MM.1S (cell line): ENCODE data around the gene ADARB1.

Experiments used
- EZH2 ChIP-seq: fragments of 300-600 bp; sonication (generic); optimal IDR thresholded peaks from 2 replicates; pipeline ENCODE3; 2017; ENCODE audit warnings: low read depth, mild to moderate bottlenecking, antibody characterized with exemption, low read length, mixed read lengths
- EZH2phosphoT487 ChIP-seq: fragments of 300-600 bp; sonication (generic); IDR thresholded peaks from 2 replicates; pipeline ENCODE4 v1.6.1; 2018; ENCODE audit warnings: antibody characterized with exemption, low read length
- TF ChIP-seq, protein P1 (sequence below): fragments of 300-600 bp; sonication (generic); IDR thresholded peaks from 2 replicates; pipeline ENCODE4 v1.5.1; 2016; ENCODE audit warnings: antibody characterized with exemption, low read length, mixed read lengths

GRCh38 chr21:45042664-45043161 lies 31.7 kb upstream of the ADARB1 start:
- TF ChIP-seq, protein P1, sequence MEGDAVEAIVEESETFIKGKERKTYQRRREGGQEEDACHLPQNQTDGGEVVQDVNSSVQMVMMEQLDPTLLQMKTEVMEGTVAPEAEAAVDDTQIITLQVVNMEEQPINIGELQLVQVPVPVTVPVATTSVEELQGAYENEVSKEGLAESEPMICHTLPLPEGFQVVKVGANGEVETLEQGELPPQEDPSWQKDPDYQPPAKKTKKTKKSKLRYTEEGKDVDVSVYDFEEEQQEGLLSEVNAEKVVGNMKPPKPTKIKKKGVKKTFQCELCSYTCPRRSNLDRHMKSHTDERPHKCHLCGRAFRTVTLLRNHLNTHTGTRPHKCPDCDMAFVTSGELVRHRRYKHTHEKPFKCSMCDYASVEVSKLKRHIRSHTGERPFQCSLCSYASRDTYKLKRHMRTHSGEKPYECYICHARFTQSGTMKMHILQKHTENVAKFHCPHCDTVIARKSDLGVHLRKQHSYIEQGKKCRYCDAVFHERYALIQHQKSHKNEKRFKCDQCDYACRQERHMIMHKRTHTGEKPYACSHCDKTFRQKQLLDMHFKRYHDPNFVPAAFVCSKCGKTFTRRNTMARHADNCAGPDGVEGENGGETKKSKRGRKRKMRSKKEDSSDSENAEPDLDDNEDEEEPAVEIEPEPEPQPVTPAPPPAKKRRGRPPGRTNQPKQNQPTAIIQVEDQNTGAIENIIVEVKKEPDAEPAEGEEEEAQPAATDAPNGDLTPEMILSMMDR, result no peak
- TF ChIP-seq EZH2 (no peak), EZH2phosphoT487 (no peak)
